Mononuclear cell (primary cell): Measurements from ENCODE around the gene PRRX1. TPM values are rescaled to one million over a fixed set of nuclear protein-coding genes. Genes with fewer than 3 reads are reported as not detected.

Source experiments
- H3K27me3 ChIP-seq: 2 replicates; pipeline ENCODE4 v1.6.0; 2011; ENCODE audit warnings: low read length, control low read depth; ENCODE audit not compliant: insufficient read depth
- H3K4me1 ChIP-seq: 2 replicates; pipeline ENCODE4 v1.5.1; 2011; ENCODE audit warnings: mild to moderate bottlenecking, low read length, control low read depth; ENCODE audit not compliant: insufficient read depth
- H3K4me3 ChIP-seq: 2 replicates; pipeline ENCODE4 v1.5.1; 2011; ENCODE audit warnings: mild to moderate bottlenecking, low read length, moderate library complexity
- H3K9me3 ChIP-seq: 2 replicates; pipeline ENCODE4 v1.5.1; 2011; ENCODE audit warnings: low read depth, mild to moderate bottlenecking, control low read depth, low read length
- total RNA-seq: library from RNA; depleted of rRNA; stranded (reverse); fragments of >200 nt; gene quantifications from one replicate; pipeline ENCODE4 v1.2.3, GENCODE V29; 2012

Gene PRRX1
- total RNA-seq, 1 donor = not detected

GRCh38 chr1:170671629-170671963 is 7.7 kb downstream of the PRRX1 start:
- H3K27me3 ChIP-seq = peaks cover 74% of the 10 kb centered on the region
- H3K9me3 ChIP-seq = no peaks in the 10 kb centered on the region
- no peaks in the 10 kb centered on the region for H3K4me1 ChIP-seq
- H3K4me3 ChIP-seq = no peak overlapping the region

GRCh38 chr1:170672316-170672715 is 8.4 kb downstream of the PRRX1 start:
- Histone ChIP-seq H3K9me3 (no peaks in the 10 kb centered on the region), H3K27me3 (peaks cover 67% of the 10 kb centered on the region)

GRCh38 chr1:170674239-170674638 is 10.3 kb downstream of the PRRX1 start:
- Histone ChIP-seq H3K4me3 (no peak overlapping the region), H3K4me1 (no peaks in the 10 kb centered on the region), H3K9me3 (no peaks in the 10 kb centered on the region), H3K27me3 (peaks cover 48% of the 10 kb centered on the region)

More at GRCh38 chr1:170672316-170672715, 8.4 kb downstream of the PRRX1 start:
- Histone ChIP-seq H3K4me3 (no peak overlapping the region), H3K4me1 (no peaks in the 10 kb centered on the region)

GRCh38 chr1:170674986-170675385 is 11.1 kb downstream of the PRRX1 start:
- Histone ChIP-seq H3K4me3 (no peak overlapping the region), H3K9me3 (no peaks in the 10 kb centered on the region), H3K4me1 (no peaks in the 10 kb centered on the region), H3K27me3 (peaks cover 40% of the 10 kb centered on the region)

- H3K4me3 ChIP-seq = no peak overlapping the region
- H3K27me3 ChIP-seq = peaks cover 31% of the 10 kb centered on the region
- H3K9me3 ChIP-seq = no peaks in the 10 kb centered on the region
- H3K4me1 ChIP-seq = no peaks in the 10 kb centered on the region
Observed at GRCh38 chr1:170675865-170676264, 11.9 kb downstream of the PRRX1 start.

- H3K27me3 ChIP-seq = peaks cover 24% of the 10 kb centered on the region
- no peaks in the 10 kb centered on the region for H3K9me3 ChIP-seq
- H3K4me3 ChIP-seq = no peak overlapping the region
- H3K4me1 ChIP-seq = no peaks in the 10 kb centered on the region
Observed at GRCh38 chr1:170676628-170677027, 12.7 kb downstream of the PRRX1 start.

- H3K4me3 ChIP-seq = no peak overlapping the region
- H3K9me3 ChIP-seq = no peaks in the 10 kb centered on the region
- peaks cover 16% of the 10 kb centered on the region for H3K27me3 ChIP-seq
- no peaks in the 10 kb centered on the region for H3K4me1 ChIP-seq
Observed at GRCh38 chr1:170678027-170678600, 14.2 kb downstream of the PRRX1 start.

GRCh38 chr1:170680428-170680827 is 16.5 kb downstream of the PRRX1 start:
- Histone ChIP-seq H3K9me3 (no peaks in the 10 kb centered on the region), H3K4me1 (no peaks in the 10 kb centered on the region), H3K27me3 (peaks cover 4% of the 10 kb centered on the region), H3K4me3 (no peak overlapping the region)

GRCh38 chr1:170682169-170682568 is 18.2 kb downstream of the PRRX1 start:
- H3K9me3 ChIP-seq = no peaks in the 10 kb centered on the region
- H3K4me3 ChIP-seq = no peak overlapping the region
- peaks cover 5% of the 10 kb centered on the region for H3K27me3 ChIP-seq
- H3K4me1 ChIP-seq = no peaks in the 10 kb centered on the region

GRCh38 chr1:170682809-170683208 is 18.9 kb downstream of the PRRX1 start:
- Histone ChIP-seq H3K4me3 (no peak overlapping the region), H3K4me1 (no peaks in the 10 kb centered on the region), H3K9me3 (no peaks in the 10 kb centered on the region), H3K27me3 (peaks cover 10% of the 10 kb centered on the region)

- no peak overlapping the region for H3K4me3 ChIP-seq
- no peaks in the 10 kb centered on the region for H3K9me3 ChIP-seq
- no peaks in the 10 kb centered on the region for H3K4me1 ChIP-seq
- H3K27me3 ChIP-seq = peaks cover 10% of the 10 kb centered on the region
Observed at GRCh38 chr1:170685166-170685565, 21.2 kb downstream of the PRRX1 start.

GRCh38 chr1:170686291-170686690 is 22.4 kb downstream of the PRRX1 start:
- no peak overlapping the region for H3K4me3 ChIP-seq
- H3K9me3 ChIP-seq = no peaks in the 10 kb centered on the region
- peaks cover 10% of the 10 kb centered on the region for H3K27me3 ChIP-seq
- no peaks in the 10 kb centered on the region for H3K4me1 ChIP-seq

- Histone ChIP-seq H3K27me3 (peaks cover 11% of the 10 kb centered on the region), H3K4me3 (no peak overlapping the region), H3K4me1 (no peaks in the 10 kb centered on the region), H3K9me3 (no peaks in the 10 kb centered on the region)
Observed at GRCh38 chr1:170687621-170688020, 23.7 kb downstream of the PRRX1 start.

- Histone ChIP-seq H3K4me3 (no peak overlapping the region), H3K9me3 (no peaks in the 10 kb centered on the region), H3K27me3 (peaks cover 12% of the 10 kb centered on the region), H3K4me1 (no peaks in the 10 kb centered on the region)
Observed at GRCh38 chr1:170691258-170691657, 27.3 kb downstream of the PRRX1 start.

GRCh38 chr1:170692866-170693575 is 29.1 kb downstream of the PRRX1 start:
- no peaks in the 10 kb centered on the region for H3K4me1 ChIP-seq
- peaks cover 7% of the 10 kb centered on the region for H3K27me3 ChIP-seq
- H3K9me3 ChIP-seq = no peaks in the 10 kb centered on the region
- no peak overlapping the region for H3K4me3 ChIP-seq
